Dendritic cell treated with granulocyte-macrophage colony-stimulating factor and Interleukin-4, amounts not matched to agents 40 ng/mL and 50 ng/mL, for 4 days (primary cell): ENCODE data around the gene RPL38.

Source experiments
- H3K27ac Mint-ChIP-seq: one replicate; pipeline ENCODE4 v1.8.0; 2022; ENCODE audit warnings: mild to moderate bottlenecking, mixed read lengths
- H3K27me3 Mint-ChIP-seq: one replicate; pipeline ENCODE4 v1.8.0; 2022; ENCODE audit warnings: mild to moderate bottlenecking, mixed read lengths
- H3K36me3 Mint-ChIP-seq: one replicate; pipeline ENCODE4 v1.8.0; 2022; ENCODE audit warnings: low read depth, mixed read lengths
- H3K4me1 Mint-ChIP-seq: one replicate; pipeline ENCODE4 v1.8.0; 2022; ENCODE audit warnings: low read depth, mixed read lengths
- H3K4me3 Mint-ChIP-seq: one replicate; pipeline ENCODE4 v1.8.0; 2022; ENCODE audit warnings: mild to moderate bottlenecking, moderate library complexity, mixed read lengths
- H3K9me3 Mint-ChIP-seq: one replicate; pipeline ENCODE4 v1.8.0; 2022; ENCODE audit warnings: mixed read lengths
- intact Hi-C: fragments of 100-400 bp; cut with micrococcal nuclease; formaldehyde crosslinking; loops from one replicate; pipeline ENCODE4 v1.15.0; 2022

The RPL38 gene

DNA sequence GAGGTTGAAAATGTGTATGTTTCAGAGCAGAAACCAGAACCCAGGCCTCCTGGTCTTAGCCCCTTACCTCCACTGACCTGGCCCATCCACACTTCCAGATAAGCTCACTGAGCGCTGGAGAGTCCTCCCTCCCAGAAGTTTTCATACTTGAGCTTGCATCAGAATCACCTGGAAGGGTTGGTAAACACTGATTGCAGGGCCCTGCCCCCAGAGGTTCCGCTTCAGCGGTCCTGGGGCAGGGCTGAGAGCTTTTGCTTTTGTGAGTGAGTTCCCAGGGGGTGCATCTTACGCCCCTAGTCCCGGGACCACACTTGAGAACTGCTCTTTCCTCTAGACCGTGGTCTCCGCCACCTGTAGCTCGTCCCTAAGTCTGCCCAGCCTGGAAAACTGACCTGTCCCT lies 30.5 kb downstream of the RPL38 start:
- Mint-ChIP-seq H3K4me1 (peaks cover 48% of the 10 kb centered on the region), H3K4me3 (no peak overlapping the region), H3K36me3 (peaks cover 69% of the 10 kb centered on the region), H3K9me3 (no peaks in the 10 kb centered on the region), H3K27me3 (no peaks in the 10 kb centered on the region), H3K27ac (peak overlapping the region; percentile 95)
- intact Hi-C loops, result no loop called here

GRCh38 chr17:74234486-74234885 lies 31.0 kb downstream of the RPL38 start:
- Mint-ChIP-seq H3K36me3 (peaks cover 69% of the 10 kb centered on the region), H3K9me3 (no peaks in the 10 kb centered on the region), H3K27ac (peak overlapping the region; percentile 95), H3K27me3 (no peaks in the 10 kb centered on the region), H3K4me3 (no peak overlapping the region), H3K4me1 (peaks cover 52% of the 10 kb centered on the region)
- intact Hi-C loops, result no loop called here

GRCh38 chr17:74235040-74235581 lies 31.6 kb downstream of the RPL38 start:
- intact Hi-C loops, result no loop called here
- Mint-ChIP-seq H3K9me3 (no peaks in the 10 kb centered on the region), H3K27me3 (no peaks in the 10 kb centered on the region), H3K27ac (peak overlapping the region; percentile 95), H3K4me3 (peak overlapping the region; percentile 61), H3K36me3 (peaks cover 67% of the 10 kb centered on the region), H3K4me1 (peaks cover 59% of the 10 kb centered on the region)

GRCh38 chr17:74235911-74236371 lies 32.5 kb downstream of the RPL38 start:
- Mint-ChIP-seq H3K9me3 (no peaks in the 10 kb centered on the region), H3K4me3 (no peak overlapping the region), H3K36me3 (peaks cover 64% of the 10 kb centered on the region), H3K27me3 (no peaks in the 10 kb centered on the region), H3K27ac (peak overlapping the region; percentile 95), H3K4me1 (peaks cover 67% of the 10 kb centered on the region)
- intact Hi-C loops, result no loop called here

DNA sequence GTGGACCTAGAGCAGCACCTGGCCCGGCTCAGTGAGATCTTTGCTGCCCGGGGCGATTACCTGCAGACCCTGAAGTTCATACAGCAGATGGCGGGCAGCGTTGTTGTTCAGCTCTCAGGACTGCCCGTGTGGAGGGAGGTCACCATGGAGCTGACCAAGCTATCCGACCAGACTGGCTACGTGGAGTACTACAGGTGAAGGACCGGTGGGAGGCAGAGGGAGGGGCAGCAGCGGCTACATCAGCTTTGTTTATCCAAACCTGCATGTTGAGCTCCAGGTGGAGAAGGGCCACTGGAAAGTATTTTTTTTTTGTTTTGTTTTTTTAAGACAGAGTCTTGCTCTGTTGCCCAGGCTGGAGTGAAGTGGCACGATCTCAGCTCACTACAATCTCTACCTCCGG lies 33.8 kb downstream of the RPL38 start:
- peak overlapping the region; percentile 58 for H3K27ac Mint-ChIP-seq
- peaks cover 53% of the 10 kb centered on the region for H3K36me3 Mint-ChIP-seq

DNA sequence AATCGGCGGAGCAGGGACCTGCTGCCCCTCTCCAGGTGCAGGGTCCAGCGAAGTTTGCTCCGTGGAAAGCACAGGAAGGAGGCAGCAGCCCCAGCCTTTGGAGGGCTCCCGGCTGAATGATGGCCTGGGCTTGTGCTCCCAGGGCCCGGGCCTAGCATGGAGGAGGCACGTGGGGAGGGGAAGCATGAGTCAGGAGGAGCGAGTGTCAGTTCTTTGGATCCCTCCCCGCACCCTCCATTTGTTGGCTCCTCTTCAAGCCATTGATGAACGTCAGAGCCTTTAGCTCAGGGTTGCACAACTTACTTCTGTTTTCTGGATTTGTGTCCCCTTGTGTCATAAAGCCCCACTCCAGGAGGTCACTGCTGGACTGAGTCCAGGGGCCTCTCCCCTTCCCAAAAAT lies 35.7 kb downstream of the RPL38 start:
- Mint-ChIP-seq H3K27ac (peak overlapping the region; percentile 67), H3K9me3 (no peaks in the 10 kb centered on the region), H3K36me3 (peaks cover 55% of the 10 kb centered on the region), H3K4me3 (no peak overlapping the region), H3K27me3 (no peaks in the 10 kb centered on the region), H3K4me1 (peaks cover 55% of the 10 kb centered on the region)
- intact Hi-C loops, result no loop called here

More for the DNA sequence above, 33.8 kb downstream of the RPL38 start:
- intact Hi-C loops, result no loop called here
- H3K27me3 Mint-ChIP-seq, result no peaks in the 10 kb centered on the region
- no peak overlapping the region for H3K4me3 Mint-ChIP-seq
- peaks cover 73% of the 10 kb centered on the region for H3K4me1 Mint-ChIP-seq
- no peaks in the 10 kb centered on the region for H3K9me3 Mint-ChIP-seq

DNA sequence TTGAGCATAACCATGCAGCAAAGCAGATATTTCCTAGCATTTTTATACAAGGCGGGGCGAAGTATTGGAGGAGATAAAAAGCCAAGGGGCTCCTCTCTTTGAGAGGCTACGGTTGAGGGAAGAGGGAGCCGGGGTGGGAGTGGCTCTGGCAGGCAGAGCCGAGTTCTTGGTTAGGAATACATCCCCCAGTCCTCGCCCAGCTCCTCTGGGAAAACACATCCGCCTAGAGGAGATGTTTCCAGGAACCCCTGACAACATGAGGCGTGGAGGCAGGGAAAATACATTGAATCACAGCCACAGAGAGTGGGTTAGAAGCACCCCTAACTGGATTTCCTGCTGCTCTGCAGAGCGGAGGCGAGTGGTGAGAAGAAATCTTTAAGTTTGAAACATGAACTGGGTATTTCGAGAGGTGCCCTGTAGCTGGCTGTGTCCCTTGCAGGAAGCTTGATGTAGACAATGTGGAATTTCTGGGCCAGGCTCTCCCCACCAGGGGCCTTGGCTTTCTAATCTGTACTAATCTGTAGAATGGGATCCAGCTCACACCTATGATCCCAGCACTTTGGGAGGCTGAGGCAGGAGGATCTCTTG lies 37.2 kb downstream of the RPL38 start:
- intact Hi-C loops, result loop anchor here (2.0 kb wide), 1 partner anchor 28 kb away; the partner anchor contains the start of gene TTYH2
- no peaks in the 10 kb centered on the region for H3K27me3 Mint-ChIP-seq
- no peaks in the 10 kb centered on the region for H3K9me3 Mint-ChIP-seq
- H3K36me3 Mint-ChIP-seq, result peaks cover 67% of the 10 kb centered on the region
- H3K27ac Mint-ChIP-seq, result peak overlapping the region; percentile 84
- H3K4me3 Mint-ChIP-seq, result no peak overlapping the region
- H3K4me1 Mint-ChIP-seq, result peaks cover 55% of the 10 kb centered on the region

DNA sequence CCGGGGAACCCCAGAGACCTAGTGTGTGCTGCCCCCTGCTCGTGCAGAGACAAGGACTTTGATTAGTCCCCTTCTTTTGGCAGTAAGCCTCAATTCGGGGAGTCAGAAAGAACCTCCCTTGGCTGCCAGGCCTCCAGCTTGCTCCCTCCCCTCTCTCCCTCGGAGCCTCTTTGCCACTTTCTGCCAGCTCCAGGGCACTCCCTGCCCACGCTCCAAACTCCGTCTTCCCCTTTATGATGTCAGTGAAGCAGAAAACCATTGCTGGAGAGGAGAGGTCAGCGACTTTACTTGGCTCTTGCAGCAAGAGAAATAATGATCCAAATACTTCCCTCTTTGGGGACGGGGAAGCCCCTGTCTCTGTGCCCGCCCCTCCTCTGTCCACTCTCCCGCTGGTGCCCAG lies 38.0 kb downstream of the RPL38 start:
- peaks cover 60% of the 10 kb centered on the region for H3K4me1 Mint-ChIP-seq
- H3K27me3 Mint-ChIP-seq, result no peaks in the 10 kb centered on the region
- intact Hi-C loops, result loop anchor here (2.0 kb wide), 1 partner anchor 29 kb away; the partner anchor contains the start of gene TTYH2
- no peak overlapping the region for H3K4me3 Mint-ChIP-seq
- peak overlapping the region; percentile 84 for H3K27ac Mint-ChIP-seq
- peaks cover 72% of the 10 kb centered on the region for H3K36me3 Mint-ChIP-seq
- no peaks in the 10 kb centered on the region for H3K9me3 Mint-ChIP-seq

- peaks cover 60% of the 10 kb centered on the region for H3K4me1 Mint-ChIP-seq
- H3K27ac Mint-ChIP-seq, result peak overlapping the region; percentile 84
- no peaks in the 10 kb centered on the region for H3K27me3 Mint-ChIP-seq
- H3K4me3 Mint-ChIP-seq, result no peak overlapping the region
- intact Hi-C loops, result loop anchor here (2.0 kb wide), 1 partner anchor 29 kb away; the partner anchor contains the start of gene TTYH2
- H3K36me3 Mint-ChIP-seq, result peaks cover 72% of the 10 kb centered on the region
- H3K9me3 Mint-ChIP-seq, result no peaks in the 10 kb centered on the region
These were observed 38.4 kb downstream of the RPL38 start for GRCh38 chr17:74241847-74242246.

DNA sequence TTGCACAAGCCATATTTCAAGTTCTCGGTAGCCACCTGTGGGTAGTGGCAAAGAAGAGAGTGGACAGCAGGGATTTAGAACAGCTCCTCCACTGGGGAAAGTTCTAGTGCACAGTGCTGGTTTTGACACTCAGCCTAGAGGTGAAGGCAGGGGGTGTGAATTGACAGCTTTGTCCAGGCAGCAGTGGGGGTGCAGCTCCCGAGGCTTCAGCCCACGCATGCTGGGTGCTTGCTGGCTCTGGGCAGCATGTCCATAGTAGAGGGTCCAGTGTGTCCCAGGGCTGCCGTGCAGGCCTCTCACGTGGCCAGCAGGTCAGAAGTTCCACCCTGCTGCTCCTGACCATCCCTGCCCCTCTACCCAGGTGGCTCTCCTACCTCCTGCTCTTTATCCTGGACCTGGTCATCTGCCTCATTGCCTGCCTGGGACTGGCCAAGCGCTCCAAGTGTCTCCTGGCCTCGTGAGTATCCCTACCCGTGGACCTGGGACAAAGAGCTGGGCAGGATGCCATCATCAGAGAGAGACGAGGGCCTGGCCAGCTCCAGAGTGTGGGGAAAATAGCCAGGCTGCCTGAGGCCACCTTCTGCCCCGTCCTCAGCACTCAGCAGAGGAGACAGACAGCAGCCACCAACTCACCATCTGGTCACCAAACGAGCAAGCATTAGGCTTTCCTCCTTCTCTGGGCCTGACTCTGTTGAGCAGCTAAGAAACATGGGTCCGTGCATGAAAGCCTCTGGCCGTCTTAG lies 39.7 kb downstream of the RPL38 start:
- Mint-ChIP-seq H3K27me3 (no peaks in the 10 kb centered on the region), H3K4me3 (no peak overlapping the region), H3K36me3 (peaks cover 72% of the 10 kb centered on the region), H3K4me1 (peaks cover 53% of the 10 kb centered on the region), H3K9me3 (no peaks in the 10 kb centered on the region), H3K27ac (no peak overlapping the region)
- intact Hi-C loops, result no loop called here

- no peak overlapping the region for H3K27ac Mint-ChIP-seq
- H3K27me3 Mint-ChIP-seq, result no peaks in the 10 kb centered on the region
- no peaks in the 10 kb centered on the region for H3K9me3 Mint-ChIP-seq
These were observed 40.6 kb downstream of the RPL38 start for GRCh38 chr17:74244128-74244527.

DNA sequence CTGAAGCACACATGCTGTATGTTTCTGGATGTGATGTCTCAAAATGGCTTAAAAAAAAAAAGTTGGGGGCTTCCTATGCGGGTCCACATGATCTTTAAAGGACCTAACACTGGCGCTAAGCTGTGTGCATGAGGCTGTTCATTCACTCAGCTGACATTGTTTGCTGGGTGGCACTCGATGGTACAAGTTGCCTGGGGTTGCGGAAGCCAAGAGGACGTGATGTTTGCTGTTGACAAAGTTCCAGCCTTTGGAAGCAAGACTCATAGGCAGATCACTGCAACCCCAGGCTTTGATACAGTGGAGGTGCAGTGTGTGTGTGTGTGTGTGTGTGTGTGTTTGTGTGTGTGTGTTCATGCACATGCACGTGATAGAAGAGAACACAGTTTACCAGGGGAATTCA lies 41.1 kb downstream of the RPL38 start:
- H3K4me3 Mint-ChIP-seq, result no peak overlapping the region
- no peaks in the 10 kb centered on the region for H3K9me3 Mint-ChIP-seq
- no peaks in the 10 kb centered on the region for H3K27me3 Mint-ChIP-seq
- peaks cover 76% of the 10 kb centered on the region for H3K36me3 Mint-ChIP-seq
- intact Hi-C loops, result no loop called here
- no peak overlapping the region for H3K27ac Mint-ChIP-seq
- peaks cover 44% of the 10 kb centered on the region for H3K4me1 Mint-ChIP-seq

More at GRCh38 chr17:74244128-74244527, 40.6 kb downstream of the RPL38 start:
- peaks cover 76% of the 10 kb centered on the region for H3K36me3 Mint-ChIP-seq
- peaks cover 48% of the 10 kb centered on the region for H3K4me1 Mint-ChIP-seq
- intact Hi-C loops, result no loop called here
- H3K4me3 Mint-ChIP-seq, result no peak overlapping the region

DNA sequence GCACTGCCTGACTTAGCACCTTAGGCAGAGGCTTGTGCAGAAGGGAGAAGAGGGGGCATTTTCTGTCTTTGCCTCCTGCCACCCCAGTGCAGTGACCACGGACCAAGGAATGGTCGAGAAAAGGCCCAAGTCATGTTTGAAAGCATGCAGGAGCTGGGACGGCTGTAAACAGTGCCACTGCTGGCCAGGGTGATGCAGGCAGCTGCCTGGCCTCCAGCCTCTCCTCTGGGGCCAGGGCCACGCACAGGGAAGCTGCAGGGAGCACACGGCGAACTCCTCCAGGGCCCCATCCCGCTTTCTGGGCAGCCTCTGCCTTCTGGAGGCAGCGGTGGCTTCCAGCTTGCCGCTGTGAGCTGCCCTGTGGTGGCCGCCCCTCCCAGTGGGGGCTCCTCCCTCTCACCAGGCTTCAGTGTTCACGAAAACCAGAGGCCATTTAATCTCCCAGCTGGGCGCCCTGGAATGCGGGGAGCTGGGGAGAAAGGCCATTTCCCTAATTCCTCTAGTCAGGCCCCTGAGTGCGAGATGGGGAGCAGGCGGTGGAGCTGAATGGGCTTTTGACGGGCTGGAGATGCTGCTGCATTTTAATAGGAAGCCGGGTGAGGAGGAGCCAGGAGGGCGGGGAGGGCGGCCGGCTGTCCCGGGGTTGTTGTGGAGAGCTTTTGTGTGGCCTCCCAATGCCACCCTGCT lies 41.8 kb downstream of the RPL38 start:
- H3K27me3 Mint-ChIP-seq, result no peaks in the 10 kb centered on the region
- H3K4me1 Mint-ChIP-seq, result peaks cover 36% of the 10 kb centered on the region
- no peaks in the 10 kb centered on the region for H3K9me3 Mint-ChIP-seq
- peak overlapping the region; percentile 49 for H3K27ac Mint-ChIP-seq
- intact Hi-C loops, result no loop called here
- H3K36me3 Mint-ChIP-seq, result peaks cover 79% of the 10 kb centered on the region
- no peak overlapping the region for H3K4me3 Mint-ChIP-seq

DNA sequence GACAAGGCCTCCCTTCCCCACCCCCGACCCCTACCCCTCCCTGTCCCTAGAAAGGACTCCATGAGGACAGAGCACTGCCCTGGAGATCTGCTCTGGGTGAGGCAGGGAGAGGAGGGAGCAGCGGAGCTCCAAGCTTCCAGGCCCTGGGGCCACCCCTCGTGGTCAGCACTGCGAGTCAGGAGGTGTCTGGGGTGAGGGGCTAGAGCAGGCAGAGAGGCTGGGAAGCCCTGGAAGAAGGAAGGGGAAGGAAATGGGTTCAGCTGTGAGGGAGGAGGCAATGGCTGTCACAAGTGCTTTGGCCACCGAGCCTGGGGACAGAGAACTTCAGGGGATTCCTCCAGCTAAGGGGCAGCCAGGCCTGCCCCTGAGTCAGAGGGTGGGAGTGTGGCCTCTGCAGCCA lies 42.4 kb downstream of the RPL38 start:
- intact Hi-C loops, result no loop called here
- H3K27me3 Mint-ChIP-seq, result no peaks in the 10 kb centered on the region
- peaks cover 80% of the 10 kb centered on the region for H3K36me3 Mint-ChIP-seq
- peak overlapping the region; percentile 49 for H3K27ac Mint-ChIP-seq
- no peak overlapping the region for H3K4me3 Mint-ChIP-seq
- no peaks in the 10 kb centered on the region for H3K9me3 Mint-ChIP-seq
- peaks cover 31% of the 10 kb centered on the region for H3K4me1 Mint-ChIP-seq
